ENCODE measurements around the gene RNF135.

GRCh38 chr17:30924341-30924740 lies 46.5 kb upstream of the RNF135 start:
- no peak for TF ChIP-seq GATA3 (IDR thresholded peaks at IDR 0.05; ENCODE audit: low read depth, low read length)
- no peak for TF ChIP-seq GATA2 (IDR thresholded peaks at IDR 0.05; ENCODE audit: low read depth, low read length)

Data from SH-SY5Y (cell line).